ENCODE measurements around the gene VPS41. TPM values are rescaled to one million over a fixed set of nuclear protein-coding genes. Genes with fewer than 3 reads are reported as not detected.

VPS41 gene
- polyA plus RNA-seq, 4 donors, result 66.5 to 87.7 (median 80.1) TPM

- DNase-seq (ENCODE audit: low read depth in 4 of 4, low spot score in 3 of 4), result no peak
Observed at GRCh38 chr7:38744746-38745145, 164.2 kb downstream of the VPS41 start.

GRCh38 chr7:38743899-38744298 is 165.1 kb downstream of the VPS41 start:
- no peak for DNase-seq (ENCODE audit: low read depth in 4 of 4, low spot score in 3 of 4)

GRCh38 chr7:38740041-38740440 is 168.9 kb downstream of the VPS41 start:
- DNase-seq (ENCODE audit: low read depth in 4 of 4, low spot score in 3 of 4), result no peak

GRCh38 chr7:38736138-38736537 is 172.9 kb downstream of the VPS41 start:
- DNase-seq (ENCODE audit: low read depth in 4 of 4, low spot score in 3 of 4), result no peak

- DNase-seq (ENCODE audit: low read depth in 4 of 4, low spot score in 3 of 4), result no peak
Observed at GRCh38 chr7:38731215-38731614, 177.8 kb downstream of the VPS41 start.

- no peak for DNase-seq (ENCODE audit: low read depth in 4 of 4, low spot score in 3 of 4)
Observed at GRCh38 chr7:38728145-38728544, 180.8 kb downstream of the VPS41 start.

GRCh38 chr7:38727184-38727940 is 181.6 kb downstream of the VPS41 start:
- no peak for DNase-seq (ENCODE audit: low read depth in 4 of 4, low spot score in 3 of 4)

- no peak for DNase-seq (ENCODE audit: low read depth in 4 of 4, low spot score in 3 of 4)
Observed at GRCh38 chr7:38723327-38723726, 185.7 kb downstream of the VPS41 start.

GRCh38 chr7:38716397-38716796 is 192.6 kb downstream of the VPS41 start:
- no peak for DNase-seq (ENCODE audit: low read depth in 4 of 4, low spot score in 3 of 4)

- no peak for DNase-seq (ENCODE audit: low read depth in 4 of 4, low spot score in 3 of 4)
Observed at GRCh38 chr7:38709123-38709522, 199.9 kb downstream of the VPS41 start.

GRCh38 chr7:38704751-38705150 is 204.2 kb downstream of the VPS41 start:
- DNase-seq (ENCODE audit: low read depth in 4 of 4, low spot score in 3 of 4), result no peak

GRCh38 chr7:38704041-38704547 is 204.9 kb downstream of the VPS41 start:
- DNase-seq (ENCODE audit: low read depth in 4 of 4, low spot score in 3 of 4), result no peak

- DNase-seq (ENCODE audit: low read depth in 4 of 4, low spot score in 3 of 4), result no peak
Observed at GRCh38 chr7:38703093-38703492, 205.9 kb downstream of the VPS41 start.

- no peak for DNase-seq (ENCODE audit: low read depth in 4 of 4, low spot score in 3 of 4)
Observed at GRCh38 chr7:38702002-38702535, 206.9 kb downstream of the VPS41 start.

- DNase-seq (ENCODE audit: low read depth in 4 of 4, low spot score in 3 of 4), result no peak
Observed at GRCh38 chr7:38700116-38700515, 208.9 kb downstream of the VPS41 start.

- DNase-seq (ENCODE audit: low read depth in 4 of 4, low spot score in 3 of 4), result no peak
Observed at GRCh38 chr7:38699471-38699870, 209.5 kb downstream of the VPS41 start.

- DNase-seq (ENCODE audit: low read depth in 4 of 4, low spot score in 3 of 4), result no peak
Observed at GRCh38 chr7:38694326-38694725, 214.7 kb downstream of the VPS41 start.

GRCh38 chr7:38686888-38687287 is 222.1 kb downstream of the VPS41 start:
- DNase-seq (ENCODE audit: low read depth in 4 of 4, low spot score in 3 of 4), result no peak

GRCh38 chr7:38685851-38686250 is 223.1 kb downstream of the VPS41 start:
- no peak for DNase-seq (ENCODE audit: low read depth in 4 of 4, low spot score in 3 of 4)

GRCh38 chr7:38682606-38683005 is 226.4 kb downstream of the VPS41 start:
- no peak for DNase-seq (ENCODE audit: low read depth in 4 of 4, low spot score in 3 of 4)

GRCh38 chr7:38681882-38682281 is 227.1 kb downstream of the VPS41 start:
- DNase-seq (ENCODE audit: low read depth in 4 of 4, low spot score in 3 of 4), result no peak

GRCh38 chr7:38679419-38679818 is 229.6 kb downstream of the VPS41 start:
- no peak for DNase-seq (ENCODE audit: low read depth in 4 of 4, low spot score in 3 of 4)

Measured in left renal pelvis (tissue), 4 donors.